B cell (primary cell): ENCODE data around the gene MSH5. TPM values are rescaled to one million over a fixed set of nuclear protein-coding genes. Genes with fewer than 3 reads are reported as not detected.

Experiments
- ATAC-seq: fragments of 200-7000 bp; cut with Tn5 transposase; one replicate; pipeline ENCODE4 v1.10.0; 2021; ENCODE audit warnings: low read depth, mild to moderate bottlenecking, moderate number of reproducible peaks, moderate library complexity
- CTCF ChIA-PET: fragments of 350-600 bp; sonication (Branson Sonifier 250); formaldehyde crosslinking; loops from one replicate; lab custom pipeline; 2021; ENCODE audit warnings: antibody characterized with exemption, inconsistent platforms; lab: Charles Lee
- POLR2A ChIA-PET: fragments of 350-600 bp; sonication (Branson Sonifier 250); formaldehyde crosslinking; loops from one replicate; lab custom pipeline; 2021; ENCODE audit warnings: antibody characterized with exemption; lab: Charles Lee
- DNase-seq: peaks from one replicate; pipeline ENCODE4 v3.0.0; 2013
- H2AFZ ChIP-seq: 2 replicates; pipeline ENCODE4 v1.6.1; 2012; ENCODE audit warnings: mild to moderate bottlenecking, low read depth, low read length; ENCODE audit not compliant: insufficient read depth, poor library complexity, severe bottlenecking
- H3K27ac ChIP-seq, 2 donors: 1 replicate in 1 of 2; 2 replicates in 1 of 2; pipeline ENCODE4 v1.5.1; 2012 to 2013; ENCODE audit warnings: low read length in 2 of 2, mild to moderate bottlenecking in 2 of 2, moderate library complexity in 1 of 2
- H3K27me3 ChIP-seq, 4 experiments: fragments of 200-600 bp in 1 of 4; sonication (generic) in 1 of 4; replicated peaks in 1 of 4; 1 replicate in 2 of 4; 2 replicates in 2 of 4; pipeline versions ENCODE4 v1.6.1 to v1.7.0; 2013 to 2016; ENCODE audit warnings: low read length in 3 of 4, mild to moderate bottlenecking in 2 of 4, mixed read lengths in 1 of 4, moderate library complexity in 1 of 4; ENCODE audit not compliant: insufficient read depth in 4 of 4, control insufficient read depth in 3 of 4; ENCODE audit errors: control extremely low read depth in 1 of 4
- H3K36me3 ChIP-seq, 2 experiments: replicated peaks in 1 of 2; 1 replicate in 1 of 2; 2 replicates in 1 of 2; pipeline versions ENCODE4 v1.6.1 to v1.7.1; 2013; ENCODE audit warnings: low read length in 1 of 2; ENCODE audit not compliant: insufficient read depth in 2 of 2, control insufficient read depth in 1 of 2; ENCODE audit errors: control extremely low read depth in 1 of 2, extremely low read depth in 1 of 2
- H3K4me1 ChIP-seq, 2 donors: fragments of 200-600 bp in 1 of 2; sonication (generic) in 1 of 2; 1 replicate in 1 of 2; 2 replicates in 1 of 2; pipeline versions ENCODE4 v1.5.1 to v1.6.1; 2013 to 2017; ENCODE audit warnings: low read length in 2 of 2; ENCODE audit not compliant: control insufficient read depth in 2 of 2, insufficient read depth in 2 of 2
- H3K4me2 ChIP-seq: replicated peaks from 2 replicates; pipeline ENCODE3; 2012; ENCODE audit warnings: mild to moderate bottlenecking, low read depth, low read length; ENCODE audit not compliant: poor library complexity, severe bottlenecking
- H3K4me3 ChIP-seq, 5 experiments: fragments of 200-600 bp in 1 of 5; sonication (generic) in 1 of 5; 1 replicate in 3 of 5; 2 replicates in 2 of 5; pipeline versions ENCODE4 v1.5.1 to v1.7.0; 2011 to 2016; ENCODE audit warnings: low read length in 4 of 5, mild to moderate bottlenecking in 4 of 5, low read depth in 2 of 5, control low read depth in 1 of 5, moderate library complexity in 1 of 5; ENCODE audit not compliant: insufficient read depth in 1 of 5; ENCODE audit errors: control extremely low read depth in 1 of 5, extremely low read depth in 1 of 5
- H3K79me2 ChIP-seq: fragments of 200-600 bp; sonication (generic); one replicate; pipeline ENCODE4 v1.6.0; 2016; ENCODE audit warnings: low read length; ENCODE audit not compliant: control insufficient read depth, insufficient read depth
- H3K9ac ChIP-seq: fragments of 200-600 bp; sonication (generic); 2 replicates; pipeline ENCODE4 v1.6.1; 2017; ENCODE audit warnings: mild to moderate bottlenecking, low read length, moderate library complexity
- H3K9me3 ChIP-seq, 3 donors: one replicate each; pipeline versions ENCODE4 v1.6.1 to v1.7.1; 2013; ENCODE audit warnings: low read length in 2 of 3; ENCODE audit not compliant: control insufficient read depth in 2 of 3, insufficient read depth in 1 of 3; ENCODE audit errors: control extremely low read depth in 1 of 3
- H4K20me1 ChIP-seq: 2 replicates; pipeline ENCODE4 v1.6.0; 2012; ENCODE audit warnings: mild to moderate bottlenecking, low read length; ENCODE audit not compliant: insufficient read depth, control insufficient read depth, poor library complexity, severe bottlenecking
- H3K27ac Mint-ChIP-seq: one replicate; pipeline ENCODE4 v1.8.0; 2021; ENCODE audit warnings: mixed read lengths
- H3K27me3 Mint-ChIP-seq: one replicate; pipeline ENCODE4 v1.8.0; 2021; ENCODE audit warnings: mixed read lengths
- H3K4me1 Mint-ChIP-seq: one replicate; pipeline ENCODE4 v1.8.0; 2021; ENCODE audit warnings: mixed read lengths
- H3K4me3 Mint-ChIP-seq: one replicate; pipeline ENCODE4 v1.8.0; 2021; ENCODE audit warnings: mixed read lengths
- H3K9me3 Mint-ChIP-seq: one replicate; pipeline ENCODE4 v1.8.0; 2022; ENCODE audit warnings: mixed read lengths; ENCODE audit not compliant: insufficient read depth
- CTCF ChIP-seq: fragments of 200-600 bp; IDR thresholded peaks from one replicate; pipeline ENCODE4 v1.8.0; 2022; ENCODE audit warnings: antibody characterized with exemption, mild to moderate bottlenecking
- EZH2 ChIP-seq: IDR thresholded peaks from 2 replicates; pipeline ENCODE4 v1.6.1; 2012; ENCODE audit warnings: borderline replicate concordance, low read depth, mild to moderate bottlenecking, moderate library complexity, low read length; ENCODE audit not compliant: insufficient read depth, poor library complexity, severe bottlenecking
- WGBS: methylation state at CpG from one replicate; pipeline ENCODE4 v1.1.5; 2013; ENCODE audit warnings: missing lambda C conversion rate; ENCODE audit not compliant: insufficient coverage; 5-methylcytosine and 5-hydroxymethylcytosine counted together
- intact Hi-C: fragments of 100-400 bp; cut with micrococcal nuclease; formaldehyde crosslinking; loops from one replicate; pipeline ENCODE4 v1.10.0; 2022
- polyA plus RNA-seq: library from polyadenylated mRNA; depleted of rRNA; stranded (reverse); fragments of >200 nt; gene quantifications from 2 replicates; pipeline ENCODE4 v1.2.3, GENCODE V29; 2012
- total RNA-seq, 2 donors: library from RNA; stranded (reverse); fragments of 120-200 nt in 1 of 2; gene quantifications; 1 replicate in 1 of 2; 2 replicates in 1 of 2; pipeline versions ENCODE4 v1.2.3 to v1.2.4, GENCODE V29; 2013 to 2022

MSH5 gene
- total and polyA plus RNA-seq, 2 donors (not counting 1 experiment from before 2014, with no cell fraction given) = 49.9 to 51.6 TPM

- TF ChIP-seq EZH2 (no peak), CTCF (no peak)
- H3K36me3 ChIP-seq = peaks cover 0 to 81% of the 10 kb centered on the region in 2 experiments
- peaks cover 17% of the 10 kb centered on the region for H3K4me1 Mint-ChIP-seq
- H3K9ac ChIP-seq = no peak overlapping the region
- H3K4me3 Mint-ChIP-seq = no peak overlapping the region
- ATAC-seq (no peak), DNase-seq (no peak)
- no peaks in the 10 kb centered on the region for H3K79me2 ChIP-seq
- POLR2A ChIA-PET = interaction anchor here (0.5 to 0.6 kb wide), 4 partner anchors 8 to 273 kb away, joined by 3 to 5 read pairs (median 4); no protein-coding TSS in a partner anchor
- no peaks in the 10 kb centered on the region for H3K9me3 Mint-ChIP-seq
- CTCF ChIA-PET = interaction anchor here (0.5 to 0.9 kb wide), 2 partner anchors 142 to 294 kb away, joined by 4 read pairs; no protein-coding TSS in a partner anchor
- no peak overlapping the region for H3K27ac ChIP-seq
- no peak overlapping the region for H3K27ac Mint-ChIP-seq
- H3K4me3 ChIP-seq = no peak overlapping the region
- H3K4me1 ChIP-seq = peaks cover 10 to 18% of the 10 kb centered on the region in 2 donors
- 94% methylated on average over 8 of the region's 9 CpGs for WGBS
- intact Hi-C loops = no loop called here
- no peaks in the 10 kb centered on the region for H3K27me3 Mint-ChIP-seq
- no peaks in the 10 kb centered on the region for H3K27me3 ChIP-seq
- no peak overlapping the region for H2AFZ ChIP-seq
- H3K4me2 ChIP-seq = no peak overlapping the region
- H3K9me3 ChIP-seq = no peaks in the 10 kb centered on the region
- H4K20me1 ChIP-seq = no peaks in the 10 kb centered on the region
Observed at GRCh38 chr6:31692886-31693285, 46.9 kb upstream of the MSH5 start.

GRCh38 chr6:31693535-31693934 is 46.3 kb upstream of the MSH5 start:
- Histone ChIP-seq H3K36me3 (peaks cover 0 to 77% of the 10 kb centered on the region in 2 experiments), H3K9me3 (no peaks in the 10 kb centered on the region), H3K4me3 (no peak overlapping the region), H4K20me1 (no peaks in the 10 kb centered on the region), H3K27me3 (no peaks in the 10 kb centered on the region), H2AFZ (no peak overlapping the region), H3K27ac (no peak overlapping the region), H3K79me2 (no peaks in the 10 kb centered on the region), H3K4me2 (no peak overlapping the region), H3K9ac (no peak overlapping the region), H3K4me1 (peaks cover 10 to 18% of the 10 kb centered on the region in 2 donors)
- Mint-ChIP-seq H3K27me3 (no peaks in the 10 kb centered on the region), H3K27ac (no peak overlapping the region), H3K4me3 (no peak overlapping the region), H3K9me3 (no peaks in the 10 kb centered on the region), H3K4me1 (peaks cover 19% of the 10 kb centered on the region)
- TF ChIP-seq CTCF (no peak), EZH2 (no peak)
- DNase-seq (no peak), ATAC-seq (no peak)
- CTCF ChIA-PET = interaction anchor here (0.5 to 1.3 kb wide), 3 partner anchors 9 to 294 kb away, joined by 3 to 4 read pairs (median 3); no protein-coding TSS in a partner anchor
- intact Hi-C loops = no loop called here
- WGBS = 100% methylated on average over 1 of the region's 6 CpGs
- POLR2A ChIA-PET = interaction anchor here (0.6 kb wide), 1 partner anchor 273 kb away, joined by 4 read pairs; no protein-coding TSS in a partner anchor
